Activated CD4-positive, alpha-beta T cell treated with anti-CD3 and anti-CD28 coated beads for 24 hours (primary cell): ENCODE data around the gene PAIP1.
"Not testable (repeated sequence)": the region's sequence is repeated elsewhere in the genome, so short reads cannot be mapped to it uniquely, and the experiment has no call there.

Experiments used
- DNase-seq, 2 donors: peaks; one replicate each; pipeline ENCODE4 v3.0.0-alpha.2; 2020; ENCODE audit warnings: low read depth in 2 of 2

PAIP1 gene

GRCh38 chr5:43514816-43515677 is 41.8 kb downstream of the PAIP1 start, which contains the start of gene C5orf34:
Gene C5orf34, minus strand, starts transcription at chr5:43515148. Its CDS starts 5,809 bp downstream, at chr5:43509339.
- DNase-seq, result peak; percentile 93 to 96

- peak in 1 of 2 donors; percentile 19 for DNase-seq
Measured at GRCh38 chr5:43514471-43514815, 42.4 kb downstream of the PAIP1 start.

GRCh38 chr5:43514025-43514424 is 42.9 kb downstream of the PAIP1 start:
- DNase-seq, result no peak

- DNase-seq, result not testable (repeated sequence)
Measured at GRCh38 chr5:43511062-43511461, 45.8 kb downstream of the PAIP1 start.

- no peak for DNase-seq
Measured at GRCh38 chr5:43498581-43498980, 58.3 kb downstream of the PAIP1 start.

GRCh38 chr5:43497311-43498104 is 59.4 kb downstream of the PAIP1 start:
- no peak for DNase-seq

- DNase-seq, result no peak
Measured at GRCh38 chr5:43491326-43491725, 65.6 kb downstream of the PAIP1 start.

GRCh38 chr5:43486353-43486752 is 70.5 kb downstream of the PAIP1 start:
- no peak for DNase-seq

GRCh38 chr5:43485406-43485805 is 71.5 kb downstream of the PAIP1 start:
- no peak for DNase-seq

GRCh38 chr5:43484106-43484849 is 72.6 kb downstream of the PAIP1 start:
- peak; percentile 70 to 80 for DNase-seq

- DNase-seq, result peak; percentile 68 to 75
Measured at GRCh38 chr5:43483298-43484105, 73.4 kb downstream of the PAIP1 start, which contains the start of gene TMEM267. Gene TMEM267, minus strand, starts transcription at chr5:43483865. Its CDS starts 29,896 bp downstream, at chr5:43453969.

GRCh38 chr5:43482490-43483297 is 74.2 kb downstream of the PAIP1 start:
- DNase-seq, result no peak
